Muscle layer of colon (tissue), 2 donors: ENCODE measurements around the gene SEMA4A.

Source experiments
- H3K27ac ChIP-seq: one replicate; pipeline ENCODE4 v1.7.0; 2013; ENCODE audit warnings: low read depth, mild to moderate bottlenecking, low read length, moderate library complexity
- H3K27me3 ChIP-seq, 2 donors: one replicate each; pipeline ENCODE4 v1.7.0; 2013; ENCODE audit warnings: low read length in 2 of 2, mild to moderate bottlenecking in 2 of 2; ENCODE audit not compliant: insufficient read depth in 2 of 2, control insufficient read depth in 1 of 2
- H3K36me3 ChIP-seq: one replicate; pipeline ENCODE4 v1.7.0; 2013; ENCODE audit warnings: mild to moderate bottlenecking, low read length; ENCODE audit not compliant: insufficient read depth
- H3K4me1 ChIP-seq: one replicate; pipeline ENCODE4 v1.7.0; 2013; ENCODE audit warnings: mild to moderate bottlenecking, low read length; ENCODE audit not compliant: insufficient read depth
- H3K4me3 ChIP-seq, 2 donors: one replicate each; pipeline ENCODE4 v1.7.0; 2013; ENCODE audit warnings: low read length in 2 of 2, low read depth in 1 of 2, mild to moderate bottlenecking in 1 of 2, moderate library complexity in 1 of 2
- H3K9ac ChIP-seq: one replicate; pipeline ENCODE4 v1.7.0; 2013; ENCODE audit warnings: low read length
- H3K9me3 ChIP-seq: one replicate; pipeline ENCODE4 v1.7.0; 2013; ENCODE audit warnings: mild to moderate bottlenecking, low read length
- donor health status: abdominal sarcoma.
- donor health status: Adenocarcinoma of cecum.

SEMA4A gene

DNA sequence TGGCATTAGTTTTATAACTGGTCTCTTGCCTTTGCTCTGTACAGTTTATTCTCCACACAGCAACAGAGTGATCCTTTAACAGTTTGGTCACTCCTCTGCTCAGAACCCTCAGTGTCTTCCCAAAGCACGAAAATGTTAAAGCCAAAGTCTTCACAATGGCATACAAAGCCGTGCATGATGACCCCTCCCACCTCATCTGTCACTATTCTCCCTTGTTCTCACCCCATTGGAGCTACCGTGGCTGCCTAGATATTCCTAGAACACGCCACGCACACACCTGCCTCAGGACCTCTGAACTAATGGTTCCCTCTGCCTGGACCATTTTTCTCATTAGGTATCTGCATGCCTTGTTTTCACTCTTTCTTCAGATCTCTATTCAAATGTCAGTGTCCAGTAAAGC, 8.6 kb upstream of the SEMA4A start:
- Histone ChIP-seq H3K27ac (no peak overlapping the region), H3K36me3 (peaks cover 11% of the 10 kb centered on the region), H3K27me3 (peaks cover 6 to 7% of the 10 kb centered on the region in 2 donors), H3K4me1 (peaks cover 44% of the 10 kb centered on the region), H3K9me3 (no peaks in the 10 kb centered on the region), H3K9ac (no peak overlapping the region), H3K4me3 (no peak overlapping the region)

GRCh38 chr1:156145650-156146019, 7.8 kb upstream of the SEMA4A start:
- H3K36me3 ChIP-seq: peaks cover 2% of the 10 kb centered on the region
- no peak overlapping the region for H3K27ac ChIP-seq
- H3K9me3 ChIP-seq: no peaks in the 10 kb centered on the region
- H3K27me3 ChIP-seq: peaks cover 8 to 15% of the 10 kb centered on the region in 2 donors
- no peak overlapping the region for H3K4me3 ChIP-seq
- no peak overlapping the region for H3K9ac ChIP-seq
- H3K4me1 ChIP-seq: peaks cover 35% of the 10 kb centered on the region

DNA sequence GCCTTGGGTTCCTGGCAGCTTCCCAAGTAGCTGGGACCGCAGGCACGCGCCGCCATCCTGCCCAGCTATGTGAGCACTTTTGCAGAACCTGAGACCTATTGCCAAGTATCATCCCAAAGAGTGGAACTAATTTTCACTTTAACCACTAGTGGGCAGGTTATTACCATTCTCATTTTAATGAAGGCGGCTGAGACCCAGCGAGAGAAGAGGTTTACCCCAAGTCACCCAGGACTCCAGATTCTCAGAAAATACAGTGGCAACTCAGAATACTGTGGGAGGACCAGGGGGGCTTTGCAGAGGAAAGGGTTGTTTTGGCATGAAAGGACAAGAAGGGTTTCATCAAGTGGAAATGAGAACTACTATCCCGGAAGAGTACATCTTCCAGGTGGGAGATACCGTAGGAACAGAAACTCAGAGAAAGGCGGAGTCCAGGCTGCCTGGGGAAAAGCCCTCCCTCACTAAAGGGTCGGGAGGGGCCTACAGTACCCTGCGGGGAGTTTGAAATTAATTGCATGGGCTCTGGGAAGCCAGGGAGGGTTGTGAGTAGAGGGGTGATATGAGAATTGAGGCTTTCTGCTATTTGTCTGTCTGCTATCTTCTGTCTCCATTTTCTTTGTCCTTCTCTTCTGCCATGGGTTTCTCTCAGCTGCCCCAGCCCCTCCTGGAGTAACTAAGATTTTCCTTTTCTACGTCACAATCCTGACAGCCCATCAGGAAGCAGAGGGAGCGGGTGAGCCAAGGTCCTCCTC, 7.2 kb upstream of the SEMA4A start:
- Histone ChIP-seq H3K27me3 (peaks cover 13 to 19% of the 10 kb centered on the region in 2 donors), H3K4me1 (peaks cover 30% of the 10 kb centered on the region), H3K27ac (no peak overlapping the region), H3K4me3 (peak overlapping the region in 1 of 2 donors; percentile 2), H3K36me3 (no peaks in the 10 kb centered on the region), H3K9ac (peak overlapping the region; percentile 13), H3K9me3 (no peaks in the 10 kb centered on the region)

DNA sequence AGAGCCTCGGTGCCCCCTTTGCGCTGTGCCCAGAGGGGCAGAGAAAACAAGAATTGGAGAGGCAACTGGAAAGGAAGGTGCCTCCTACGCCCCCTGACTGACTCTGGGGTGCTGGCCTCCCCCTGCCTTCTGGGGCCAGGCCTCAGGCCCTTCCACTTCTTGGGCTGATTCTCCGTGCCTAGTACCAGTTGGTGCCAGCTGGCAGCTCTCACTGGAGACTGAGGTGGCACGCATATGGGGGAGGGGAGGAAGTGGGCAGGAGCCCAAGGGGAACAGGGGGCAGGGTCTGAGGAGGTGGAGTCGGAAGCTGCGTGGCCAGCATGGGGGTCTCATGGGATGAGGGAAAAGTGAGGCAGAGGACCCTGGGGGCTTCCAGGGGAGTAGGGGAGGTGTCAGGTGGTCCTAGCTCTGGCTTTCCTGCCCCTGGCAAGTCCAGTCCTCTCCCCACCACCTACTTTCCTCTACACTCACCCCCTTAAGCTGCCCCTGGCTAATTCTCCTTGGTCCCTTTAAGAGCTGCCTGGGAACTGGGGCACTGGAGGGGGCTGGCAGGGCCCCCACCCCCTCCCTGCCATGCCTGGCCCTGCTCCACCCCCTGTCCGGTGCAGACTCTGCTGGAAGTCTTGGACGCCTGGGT, 6.5 kb upstream of the SEMA4A start:
- peak overlapping the region; percentile 13 for H3K9ac ChIP-seq
- H3K27me3 ChIP-seq: peaks cover 13 to 21% of the 10 kb centered on the region in 2 donors
- H3K4me1 ChIP-seq: peaks cover 23% of the 10 kb centered on the region
- no peaks in the 10 kb centered on the region for H3K36me3 ChIP-seq
- H3K27ac ChIP-seq: no peak overlapping the region
- H3K9me3 ChIP-seq: no peaks in the 10 kb centered on the region
- peak overlapping the region in 1 of 2 donors; percentile 2 for H3K4me3 ChIP-seq

GRCh38 chr1:156148216-156148615, 5.2 kb upstream of the SEMA4A start:
- Histone ChIP-seq H3K4me3 (no peak overlapping the region), H3K27me3 (peaks cover 13 to 21% of the 10 kb centered on the region in 2 donors), H3K27ac (no peak overlapping the region), H3K9me3 (no peaks in the 10 kb centered on the region), H3K9ac (no peak overlapping the region), H3K36me3 (no peaks in the 10 kb centered on the region), H3K4me1 (peaks cover 23% of the 10 kb centered on the region)

GRCh38 chr1:156149374-156150332, 3.7 kb upstream of the SEMA4A start:
- no peak overlapping the region for H3K9ac ChIP-seq
- H3K4me1 ChIP-seq: peaks cover 16% of the 10 kb centered on the region
- H3K9me3 ChIP-seq: no peaks in the 10 kb centered on the region
- H3K4me3 ChIP-seq: no peak overlapping the region
- no peaks in the 10 kb centered on the region for H3K36me3 ChIP-seq
- H3K27me3 ChIP-seq: peaks cover 13 to 21% of the 10 kb centered on the region in 2 donors
- H3K27ac ChIP-seq: no peak overlapping the region

DNA sequence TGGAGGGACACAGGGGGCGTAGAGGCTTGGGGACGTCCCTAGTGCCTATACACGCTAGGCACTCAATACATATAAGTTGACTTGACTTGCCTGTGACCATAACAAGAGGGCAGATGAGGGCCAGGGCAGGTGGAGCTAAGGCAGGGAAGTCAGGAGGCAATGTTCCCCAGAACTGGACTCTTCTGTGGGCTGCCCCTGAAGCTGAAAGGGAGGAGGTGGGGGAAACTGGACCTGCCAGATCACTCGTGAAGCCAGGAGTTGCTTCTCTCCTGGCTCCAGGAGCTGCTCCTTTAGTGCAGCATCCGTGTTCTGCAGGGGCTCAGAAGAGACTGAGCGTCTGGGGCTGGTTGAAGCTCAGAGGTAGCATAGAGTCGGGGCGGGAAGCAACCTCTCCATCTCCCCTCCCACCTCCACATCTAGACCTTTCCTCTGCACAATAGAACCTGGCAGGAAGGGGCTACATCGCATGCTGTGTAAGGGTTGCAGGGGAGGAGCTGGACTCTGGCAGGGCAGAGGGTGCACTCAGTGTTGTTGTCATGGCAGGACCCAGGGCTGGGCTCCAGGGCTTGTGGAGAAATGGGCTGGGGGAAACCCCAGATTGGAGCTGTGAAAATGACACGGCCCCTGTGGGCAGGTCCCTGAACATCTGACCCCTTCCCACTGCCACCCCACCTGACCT, 2.9 kb upstream of the SEMA4A start:
- no peak overlapping the region for H3K9ac ChIP-seq
- H3K4me1 ChIP-seq: peaks cover 16% of the 10 kb centered on the region
- H3K4me3 ChIP-seq: no peak overlapping the region
- no peak overlapping the region for H3K27ac ChIP-seq
- H3K9me3 ChIP-seq: no peaks in the 10 kb centered on the region
- H3K36me3 ChIP-seq: no peaks in the 10 kb centered on the region
- H3K27me3 ChIP-seq: peaks cover 13 to 21% of the 10 kb centered on the region in 2 donors

DNA sequence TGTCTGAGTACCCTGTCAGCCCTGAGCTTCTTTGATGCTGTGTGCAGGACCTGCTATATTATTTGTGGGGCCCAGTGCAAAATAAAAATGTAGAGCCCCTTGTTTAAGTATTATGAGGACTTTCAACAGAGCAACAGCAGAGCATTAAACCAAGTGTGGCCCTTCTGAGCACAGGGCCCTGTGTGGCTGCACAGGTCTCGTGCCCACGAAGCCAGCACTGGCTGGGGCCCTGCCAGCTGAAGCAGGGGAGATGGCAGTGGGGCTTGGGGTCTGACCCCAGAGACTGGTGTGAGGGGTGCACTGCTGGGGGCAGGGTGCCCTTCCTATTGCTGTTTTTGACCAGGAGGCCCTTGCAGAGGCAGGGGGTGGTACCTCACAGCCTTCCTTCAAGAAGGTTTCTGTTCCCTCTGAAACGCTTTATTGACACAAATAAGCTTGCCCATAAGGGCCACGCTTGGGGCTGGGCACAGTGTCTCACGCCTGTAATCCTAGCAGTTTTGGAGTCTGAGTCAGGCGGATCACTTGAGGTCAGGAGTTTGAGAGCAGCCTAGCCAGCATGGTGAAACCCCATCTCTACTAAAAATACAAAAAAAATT, 2.2 kb upstream of the SEMA4A start:
- Histone ChIP-seq H3K27me3 (peaks cover 13 to 21% of the 10 kb centered on the region in 2 donors), H3K4me1 (peaks cover 10% of the 10 kb centered on the region), H3K4me3 (no peak overlapping the region), H3K27ac (no peak overlapping the region), H3K9me3 (no peaks in the 10 kb centered on the region), H3K9ac (no peak overlapping the region), H3K36me3 (no peaks in the 10 kb centered on the region)

GRCh38 chr1:156152628-156153027, 757 bp upstream of the SEMA4A start:
- Histone ChIP-seq H3K36me3 (no peaks in the 10 kb centered on the region), H3K4me3 (no peak overlapping the region), H3K9me3 (no peaks in the 10 kb centered on the region), H3K9ac (no peak overlapping the region), H3K27me3 (peaks cover 13 to 21% of the 10 kb centered on the region in 2 donors), H3K27ac (no peak overlapping the region), H3K4me1 (no peaks in the 10 kb centered on the region)

GRCh38 chr1:156154317-156154749, 948 bp downstream of the SEMA4A start:
- H3K9me3 ChIP-seq: no peaks in the 10 kb centered on the region
- no peak overlapping the region for H3K4me3 ChIP-seq
- H3K27ac ChIP-seq: no peak overlapping the region
- peaks cover 9 to 19% of the 10 kb centered on the region in 2 donors for H3K27me3 ChIP-seq
- no peak overlapping the region for H3K9ac ChIP-seq
- no peaks in the 10 kb centered on the region for H3K36me3 ChIP-seq
- H3K4me1 ChIP-seq: no peaks in the 10 kb centered on the region
